Upper lobe of left lung (tissue), 6 donors: ENCODE data around the gene TFEC. TPM values are rescaled to one million over a fixed set of nuclear protein-coding genes. Genes with fewer than 3 reads are reported as not detected.

Experiments
- ATAC-seq, 2 donors: fragments of 200-7000 bp; cut with Tn5 transposase; one replicate each; pipeline ENCODE4 v1.9.1; 2022; ENCODE audit warnings: mild to moderate bottlenecking in 2 of 2, moderate library complexity in 2 of 2; ENCODE audit not compliant: low FRiP score in 2 of 2
- DNase-seq, 2 donors: peaks; one replicate each; pipeline ENCODE4 v3.0.0-alpha.2; 2019 to 2020
- H3K27ac ChIP-seq, 4 donors: fragments of 200-600 bp; sonication (generic); one replicate each; pipeline ENCODE4 v1.5.1; 2016 to 2019
- H3K27me3 ChIP-seq, 4 donors: fragments of 200-600 bp; sonication (generic); one replicate each; pipeline ENCODE4 v1.5.1; 2017 to 2019
- H3K36me3 ChIP-seq, 4 donors: fragments of 200-600 bp; sonication (generic); one replicate each; pipeline ENCODE4 v1.5.1; 2016 to 2019
- H3K4me1 ChIP-seq, 4 donors: fragments of 200-600 bp; sonication (generic); one replicate each; pipeline ENCODE4 v1.5.1; 2018 to 2019
- H3K4me3 ChIP-seq, 4 donors: fragments of 200-600 bp; sonication (generic); one replicate each; pipeline ENCODE4 v1.5.1; 2017 to 2019; ENCODE audit warnings: mild to moderate bottlenecking in 2 of 4, moderate library complexity in 1 of 4
- H3K9me3 ChIP-seq, 4 donors: fragments of 200-600 bp; sonication (generic); one replicate each; pipeline ENCODE4 v1.5.1; 2018 to 2019
- CTCF ChIP-seq, 6 experiments: fragments of 450-650 bp in 4 of 6; fragments of 200-600 bp in 2 of 6; sonication (generic) in 2 of 6; IDR thresholded peaks; one replicate each; pipeline ENCODE4 v1.5.1; 2016 to 2019; ENCODE audit warnings: antibody characterized with exemption in 6 of 6
- EP300 ChIP-seq, 4 donors: sonication (generic); formaldehyde crosslinking; IDR thresholded peaks; one replicate each; pipeline ENCODE4 v1.5.1; 2017; ENCODE audit warnings: antibody characterized with exemption in 4 of 4, control low read depth in 2 of 4
- POLR2A ChIP-seq, 4 donors: fragments of 450-650 bp; IDR thresholded peaks; one replicate each; pipeline ENCODE4 v1.5.1; 2016 to 2017; ENCODE audit warnings: antibody characterized with exemption in 4 of 4, mild to moderate bottlenecking in 2 of 4
- POLR2AphosphoS5 ChIP-seq, 2 donors: sonication (generic); formaldehyde crosslinking; IDR thresholded peaks; one replicate each; pipeline ENCODE4 v1.5.1; 2017; ENCODE audit warnings: antibody characterized with exemption in 2 of 2
- WGBS, 2 donors: methylation state at CpG; one replicate each; pipeline ENCODE4 v1.1.5; 2017 to 2018; 5-methylcytosine and 5-hydroxymethylcytosine counted together
- total RNA-seq, 6 donors: library from RNA; depleted of rRNA in 4 of 6; stranded (reverse); fragments of >200 nt in 4 of 6; gene quantifications; one replicate each; pipeline versions ENCODE4 v1.1.0 to v1.2.1, GENCODE V29; 2016 to 2021
- donor health status: DM: no; HTN: no; CAD: no; lungs with moderate emphysema.
- donor health status: DM: no; HTN: yes; CAD: no; lungs with severe emphysema.

Gene TFEC
- total RNA-seq, 6 donors from 2014 or later, result 15.4 to 29.4 (median 21.6) TPM

- Histone ChIP-seq H3K4me1 (no peaks in the 10 kb centered on the region), H3K4me3 (no peak overlapping the region), H3K9me3 (no peaks in the 10 kb centered on the region), H3K36me3 (no peaks in the 10 kb centered on the region), H3K27me3 (no peaks in the 10 kb centered on the region), H3K27ac (no peak overlapping the region)
- DNase-seq (no peak), ATAC-seq (no peak)
- TF ChIP-seq EP300 (IDR thresholded peaks at IDR 0.05) (no peak), POLR2A (IDR thresholded peaks at IDR 0.05) (no peak), POLR2AphosphoS5 (IDR thresholded peaks at IDR 0.05) (no peak), CTCF (IDR thresholded peaks at IDR 0.05) (no peak)
- 75 to 89% methylated on average over 2 of the region's 2 CpGs for WGBS, 2 donors
Measured at GRCh38 chr7:116037401-116037800, 6.8 kb upstream of the TFEC start.

- H3K36me3 ChIP-seq, result no peaks in the 10 kb centered on the region
- 89 to 92% methylated on average over 3 of the region's 3 CpGs for WGBS, 2 donors
- DNase-seq (no peak), ATAC-seq (no peak)
- TF ChIP-seq EP300 (IDR thresholded peaks at IDR 0.05) (no peak), CTCF (IDR thresholded peaks at IDR 0.05) (no peak), POLR2A (IDR thresholded peaks at IDR 0.05) (no peak), POLR2AphosphoS5 (IDR thresholded peaks at IDR 0.05) (no peak)
- H3K4me1 ChIP-seq, result no peaks in the 10 kb centered on the region
- no peak overlapping the region for H3K4me3 ChIP-seq
- no peaks in the 10 kb centered on the region for H3K9me3 ChIP-seq
- H3K27ac ChIP-seq, result no peak overlapping the region
- no peaks in the 10 kb centered on the region for H3K27me3 ChIP-seq
Measured at GRCh38 chr7:116034411-116034810, 3.8 kb upstream of the TFEC start.

- 84% methylated on average over 2 of the region's 2 CpGs for WGBS, 2 donors
- ATAC-seq (no peak), DNase-seq (no peak)
- Histone ChIP-seq H3K27ac (no peak overlapping the region), H3K4me1 (no peaks in the 10 kb centered on the region), H3K9me3 (no peaks in the 10 kb centered on the region), H3K27me3 (no peaks in the 10 kb centered on the region), H3K4me3 (no peak overlapping the region), H3K36me3 (no peaks in the 10 kb centered on the region)
- TF ChIP-seq POLR2AphosphoS5 (IDR thresholded peaks at IDR 0.05) (no peak), POLR2A (IDR thresholded peaks at IDR 0.05) (no peak), EP300 (IDR thresholded peaks at IDR 0.05) (no peak), CTCF (IDR thresholded peaks at IDR 0.05) (no peak)
Measured at GRCh38 chr7:116032886-116033285, 2.3 kb upstream of the TFEC start.

GRCh38 chr7:116028787-116029186 lies 1.8 kb downstream of the TFEC start:
- ATAC-seq, result no peak
- DNase-seq, result no peak
- no peak for TF ChIP-seq EP300 (IDR thresholded peaks at IDR 0.05)
- no peak for TF ChIP-seq POLR2AphosphoS5 (IDR thresholded peaks at IDR 0.05)
- no peak for TF ChIP-seq CTCF (IDR thresholded peaks at IDR 0.05)
- no peak for TF ChIP-seq POLR2A (IDR thresholded peaks at IDR 0.05)
- H3K36me3 ChIP-seq, result no peaks in the 10 kb centered on the region
- H3K9me3 ChIP-seq, result no peaks in the 10 kb centered on the region
- peak overlapping the region in 2 of 4 donors; percentile 7 to 35 for H3K4me3 ChIP-seq
- H3K27me3 ChIP-seq, result no peaks in the 10 kb centered on the region
- H3K27ac ChIP-seq, result peak overlapping the region in 1 of 4 donors; percentile 26
- 65 to 78% methylated on average over 2 of the region's 2 CpGs for WGBS, 2 donors
- H3K4me1 ChIP-seq, result no peaks in the 10 kb centered on the region

GRCh38 chr7:116027786-116028185 lies 2.8 kb downstream of the TFEC start:
- Histone ChIP-seq H3K36me3 (no peaks in the 10 kb centered on the region), H3K4me3 (peak overlapping the region in 2 of 4 donors; percentile 16 to 35), H3K27me3 (no peaks in the 10 kb centered on the region), H3K9me3 (no peaks in the 10 kb centered on the region), H3K4me1 (no peaks in the 10 kb centered on the region), H3K27ac (no peak overlapping the region)
- ATAC-seq (no peak), DNase-seq (no peak)
- TF ChIP-seq CTCF (IDR thresholded peaks at IDR 0.05) (no peak), EP300 (IDR thresholded peaks at IDR 0.05) (no peak), POLR2AphosphoS5 (IDR thresholded peaks at IDR 0.05) (no peak), POLR2A (IDR thresholded peaks at IDR 0.05) (no peak)
- WGBS, 2 donors, result 43 to 45% methylated on average over 5 of the region's 5 CpGs
